BLaER1 (cell line): ENCODE data around the gene PRSS50.

Source experiments
- H3K27ac ChIP-seq: shearing (Covaris generic); formaldehyde crosslinking; 2 replicates; pipeline ENCODE4 v1.8.1; 2022
- H3K27me3 ChIP-seq: shearing (Covaris generic); formaldehyde crosslinking; 2 replicates; pipeline ENCODE4 v1.8.1; 2022
- H3K36me3 ChIP-seq: shearing (Covaris generic); formaldehyde crosslinking; 2 replicates; pipeline ENCODE4 v1.8.1; 2022
- H3K4me1 ChIP-seq: shearing (Covaris generic); formaldehyde crosslinking; 2 replicates; pipeline ENCODE4 v1.8.1; 2022
- H3K4me2 ChIP-seq: shearing (Covaris generic); formaldehyde crosslinking; 2 replicates; pipeline ENCODE4 v1.8.1; 2022
- H3K4me3 ChIP-seq: shearing (Covaris generic); formaldehyde crosslinking; 2 replicates; pipeline ENCODE4 v1.8.1; 2022
- H3K9ac ChIP-seq: shearing (Covaris generic); formaldehyde crosslinking; 2 replicates; pipeline ENCODE4 v1.8.1; 2022
- H3K9me3 ChIP-seq: shearing (Covaris generic); formaldehyde crosslinking; 2 replicates; pipeline ENCODE4 v1.8.1; 2022
- H4K20me1 ChIP-seq: shearing (Covaris generic); formaldehyde crosslinking; 2 replicates; pipeline ENCODE4 v1.8.1; 2022
- Cebpa-rat ChIP-seq: shearing (Covaris generic); IDR thresholded peaks from 2 replicates; pipeline ENCODE4 v1.8.1; 2022

The PRSS50 gene

DNA sequence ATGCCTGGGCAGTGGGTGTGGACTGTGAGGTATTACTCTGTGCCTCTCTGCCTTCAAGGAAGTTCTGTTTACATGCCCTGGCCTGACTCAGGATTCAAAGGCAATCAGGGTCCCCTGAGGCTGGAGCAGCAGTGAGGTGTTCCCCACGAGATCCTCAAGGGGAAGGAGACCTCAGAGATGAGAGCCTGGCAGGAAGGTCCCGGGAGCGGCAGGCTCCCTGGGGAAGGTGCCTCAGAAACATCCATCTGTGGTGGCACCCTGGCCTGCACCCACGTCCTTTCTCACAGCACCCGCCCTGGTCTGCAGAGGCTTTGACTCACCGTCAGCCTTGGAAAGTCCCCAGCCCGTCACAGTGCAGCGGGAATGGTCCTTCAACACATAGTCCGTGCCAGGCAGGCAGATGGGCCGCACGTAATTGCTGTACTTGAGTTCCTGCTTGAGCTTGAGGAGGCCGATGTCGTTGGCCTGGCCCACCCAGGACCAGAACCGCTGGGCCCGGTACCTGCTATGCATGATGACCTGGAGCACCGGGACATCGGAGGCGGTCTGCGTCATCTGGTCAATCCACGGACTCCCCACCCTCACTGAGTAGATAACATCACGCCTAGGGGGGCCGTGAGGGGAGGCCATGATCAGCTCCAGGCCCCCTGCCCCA lies 3.6 kb downstream of the PRSS50 start:
- Histone ChIP-seq H3K27ac (peak overlapping the region; percentile 55), H3K9me3 (no peaks in the 10 kb centered on the region), H3K9ac (no peak overlapping the region; the same call in 1 of the 2 replicates), H3K4me1 (peaks cover 42% of the 10 kb centered on the region), H3K4me2 (peak overlapping the region; percentile 57), H4K20me1 (no peaks in the 10 kb centered on the region), H3K36me3 (0 out of 2 replicates have a peak, but pooled peaks cover 7% of the 10 kb centered on the region), H3K4me3 (no peak overlapping the region), H3K27me3 (no peaks in the 10 kb centered on the region)
- no peak for TF ChIP-seq Cebpa-rat

DNA sequence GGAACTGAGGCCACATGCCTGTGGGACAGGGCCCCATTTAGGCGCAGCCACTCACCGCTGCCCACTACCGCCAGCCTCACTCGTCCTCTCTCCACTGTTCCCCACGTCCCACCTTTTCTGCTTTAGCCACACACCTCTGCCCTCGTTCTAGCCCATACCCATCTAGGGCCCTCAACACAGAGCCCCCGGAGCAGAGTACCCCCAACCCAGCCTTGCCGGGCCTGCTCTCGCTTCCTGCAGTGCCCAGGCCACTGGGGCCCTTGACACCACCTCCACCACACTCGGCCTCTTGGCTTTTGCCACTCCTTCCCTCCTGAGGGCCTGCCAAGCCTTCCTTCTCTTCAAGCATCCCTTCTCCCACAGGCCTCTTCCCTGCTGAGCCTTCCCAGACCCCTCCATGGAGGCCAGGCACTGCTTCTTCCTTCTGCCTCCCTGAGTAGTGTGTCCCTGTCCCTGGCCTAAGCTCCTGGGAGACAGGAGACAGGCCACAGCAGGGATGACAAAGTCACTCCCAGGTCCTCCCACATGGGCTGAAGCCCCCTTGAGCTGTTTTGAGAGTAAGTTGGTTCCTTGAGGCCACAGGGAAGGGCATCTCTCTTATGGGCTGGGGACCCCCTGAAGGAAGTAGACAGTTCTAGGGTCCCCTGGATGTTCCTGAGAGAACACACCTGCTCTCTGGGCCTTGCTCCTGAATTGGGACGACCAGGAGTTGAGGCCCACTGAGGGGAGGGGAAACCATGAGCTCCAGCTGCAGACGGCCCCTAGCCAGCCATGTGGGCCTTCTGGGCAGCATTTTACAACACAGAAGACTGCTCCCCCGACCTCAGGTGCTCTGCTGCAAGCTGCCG lies 4.4 kb downstream of the PRSS50 start:
- no peaks in the 10 kb centered on the region for H3K27me3 ChIP-seq
- no peak for TF ChIP-seq Cebpa-rat
- H3K9ac ChIP-seq, result no peak overlapping the region; the same call in 1 of the 2 replicates
- H4K20me1 ChIP-seq, result no peaks in the 10 kb centered on the region
- H3K4me3 ChIP-seq, result no peak overlapping the region
- H3K27ac ChIP-seq, result peak overlapping the region; percentile 55
- peak overlapping the region; percentile 57 for H3K4me2 ChIP-seq
- no peaks in the 10 kb centered on the region for H3K9me3 ChIP-seq
- H3K36me3 ChIP-seq, result 0 out of 2 replicates have a peak, but pooled peaks cover 7% of the 10 kb centered on the region
- H3K4me1 ChIP-seq, result peaks cover 49% of the 10 kb centered on the region

DNA sequence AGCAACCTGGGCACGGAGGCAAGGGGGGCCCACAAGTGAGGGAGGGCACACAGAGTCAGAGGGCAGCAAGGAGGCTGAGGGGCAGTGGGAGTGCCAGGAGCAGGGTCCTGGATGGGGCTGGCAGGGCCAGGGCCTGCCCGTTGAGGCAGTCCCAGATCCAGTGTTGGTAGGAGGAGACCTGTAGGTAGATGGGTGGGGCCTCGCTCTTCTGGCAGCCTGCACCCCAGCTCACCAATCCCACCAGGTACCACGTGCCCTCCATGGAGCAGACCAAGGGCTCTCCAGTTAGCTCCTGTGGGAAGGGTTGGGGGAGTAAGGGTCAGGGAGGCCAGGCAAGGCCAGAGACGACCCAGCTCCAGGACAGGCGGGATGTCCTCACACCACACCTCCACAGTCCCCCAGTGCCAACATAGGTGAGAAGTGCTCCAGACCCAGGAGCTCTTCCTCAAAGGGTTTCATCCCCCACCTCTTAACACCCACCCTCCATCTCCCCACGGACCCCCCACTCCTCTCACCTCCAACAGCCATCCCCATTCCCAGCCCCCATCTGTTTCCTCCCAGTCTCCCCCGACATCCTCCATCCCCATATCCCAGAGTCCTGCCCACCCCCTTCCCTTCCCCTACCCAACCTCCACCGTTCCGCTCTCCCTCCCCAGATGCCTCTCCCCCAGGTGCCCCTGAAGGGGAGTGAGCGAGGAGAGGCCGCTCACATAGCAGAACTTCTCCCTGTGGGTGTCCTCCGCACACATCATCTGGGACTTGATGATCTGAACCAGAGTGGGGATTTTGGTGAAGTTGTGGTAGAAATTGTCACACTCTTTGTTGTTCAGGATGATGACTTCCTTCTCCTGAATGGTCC lies 5.2 kb downstream of the PRSS50 start:
- Histone ChIP-seq H3K4me2 (peak overlapping the region; percentile 57; the same call in 1 of the 2 replicates), H3K36me3 (0 out of 2 replicates have a peak, but pooled peaks cover 7% of the 10 kb centered on the region), H3K27ac (peak overlapping the region; percentile 55; the same call in 1 of the 2 replicates), H4K20me1 (no peaks in the 10 kb centered on the region), H3K9me3 (no peaks in the 10 kb centered on the region), H3K4me1 (peaks cover 55% of the 10 kb centered on the region), H3K27me3 (no peaks in the 10 kb centered on the region), H3K9ac (no peak overlapping the region), H3K4me3 (no peak overlapping the region)
- no peak for TF ChIP-seq Cebpa-rat

DNA sequence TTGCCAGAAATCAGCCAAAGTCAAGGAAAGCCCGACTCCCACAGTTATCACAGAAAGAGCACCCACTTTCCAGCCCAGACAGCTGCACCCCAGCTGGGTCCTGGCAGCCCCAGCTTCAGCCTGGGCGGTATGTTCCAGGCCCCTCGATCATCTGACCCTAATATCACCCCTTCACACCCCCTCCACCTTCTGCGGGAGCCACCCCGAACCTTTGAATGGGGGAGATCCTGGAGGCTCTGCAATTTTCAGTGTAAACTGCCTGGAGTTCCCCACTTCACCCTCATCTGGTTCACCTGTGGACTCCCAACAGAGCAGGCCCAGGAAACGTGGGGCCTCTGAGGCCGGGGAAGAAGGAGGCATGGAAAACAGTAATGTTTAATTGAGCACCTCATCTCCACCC lies 5.9 kb downstream of the PRSS50 start:
- H4K20me1 ChIP-seq, result no peaks in the 10 kb centered on the region

DNA sequence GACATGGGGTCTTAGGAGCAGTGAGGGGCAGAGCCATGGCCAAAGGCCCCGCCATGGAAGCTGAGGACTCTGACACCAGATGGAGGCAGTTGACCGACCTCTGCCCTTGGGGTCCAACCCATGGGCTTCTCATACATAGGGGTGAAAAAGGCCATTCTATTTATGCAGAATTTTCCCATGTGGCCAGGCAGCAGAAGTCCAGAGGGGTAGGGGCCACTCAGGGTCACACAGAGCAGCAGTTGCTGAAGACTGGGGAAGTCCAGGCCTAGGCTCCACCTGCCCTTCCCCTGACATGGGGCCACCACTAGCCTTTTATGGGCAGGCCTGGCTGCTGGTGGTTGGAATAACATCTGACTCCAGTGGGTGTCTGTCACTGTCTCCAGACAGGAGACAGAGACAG lies 6.4 kb downstream of the PRSS50 start:
- no peak overlapping the region for H3K9ac ChIP-seq
- no peaks in the 10 kb centered on the region for H3K27me3 ChIP-seq
- no peaks in the 10 kb centered on the region for H4K20me1 ChIP-seq
- no peaks in the 10 kb centered on the region for H3K9me3 ChIP-seq
- H3K36me3 ChIP-seq, result 0 out of 2 replicates have a peak, but pooled peaks cover 7% of the 10 kb centered on the region
- no peak for TF ChIP-seq Cebpa-rat
- no peak overlapping the region for H3K4me3 ChIP-seq
- H3K4me2 ChIP-seq, result no peak overlapping the region
- no peak overlapping the region for H3K27ac ChIP-seq
- peaks cover 58% of the 10 kb centered on the region for H3K4me1 ChIP-seq

More for the DNA sequence above, 5.9 kb downstream of the PRSS50 start:
- no peak for TF ChIP-seq Cebpa-rat
- H3K9me3 ChIP-seq, result no peaks in the 10 kb centered on the region
- H3K27ac ChIP-seq, result no peak overlapping the region
- 0 out of 2 replicates have a peak, but pooled peaks cover 7% of the 10 kb centered on the region for H3K36me3 ChIP-seq
- no peak overlapping the region for H3K4me2 ChIP-seq
- H3K4me3 ChIP-seq, result no peak overlapping the region
- no peak overlapping the region for H3K9ac ChIP-seq
- peaks cover 58% of the 10 kb centered on the region for H3K4me1 ChIP-seq
- no peaks in the 10 kb centered on the region for H3K27me3 ChIP-seq

DNA sequence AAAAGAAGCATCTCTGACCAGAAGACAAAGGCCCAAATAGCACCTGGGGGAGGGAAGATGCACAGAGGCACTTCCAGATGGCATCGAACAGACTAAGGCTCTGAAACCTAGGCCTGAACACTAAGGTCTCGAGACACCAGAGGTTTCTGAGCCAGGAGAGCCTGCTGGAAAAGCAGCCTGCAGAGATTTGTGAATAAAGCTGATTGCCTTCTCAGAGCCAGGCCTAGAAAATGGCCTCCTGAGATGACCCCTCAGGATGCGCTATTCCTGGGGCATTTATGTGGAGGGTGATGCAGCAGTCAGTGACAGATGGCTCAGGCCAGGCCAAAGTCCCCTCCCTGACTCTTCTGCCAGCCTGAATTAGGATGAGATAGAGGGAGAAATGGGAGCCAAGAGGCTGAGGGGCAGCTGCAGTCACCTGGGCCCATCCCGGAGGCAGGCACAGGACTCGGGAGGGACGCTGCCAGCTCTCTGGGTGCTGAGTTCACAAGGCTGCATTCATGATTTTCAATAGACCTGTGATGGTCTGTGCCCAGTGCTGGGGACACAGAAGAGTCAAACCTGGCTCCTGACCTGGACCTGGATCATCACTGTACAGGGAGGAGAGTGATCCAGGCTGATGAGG lies 6.9 kb downstream of the PRSS50 start:
- Histone ChIP-seq H3K36me3 (0 out of 2 replicates have a peak, but pooled peaks cover 7% of the 10 kb centered on the region), H3K9ac (no peak overlapping the region), H3K4me1 (peaks cover 61% of the 10 kb centered on the region), H3K9me3 (no peaks in the 10 kb centered on the region), H3K27me3 (no peaks in the 10 kb centered on the region), H3K4me2 (no peak overlapping the region), H3K27ac (no peak overlapping the region), H4K20me1 (no peaks in the 10 kb centered on the region), H3K4me3 (no peak overlapping the region)
- TF ChIP-seq Cebpa-rat, result no peak

DNA sequence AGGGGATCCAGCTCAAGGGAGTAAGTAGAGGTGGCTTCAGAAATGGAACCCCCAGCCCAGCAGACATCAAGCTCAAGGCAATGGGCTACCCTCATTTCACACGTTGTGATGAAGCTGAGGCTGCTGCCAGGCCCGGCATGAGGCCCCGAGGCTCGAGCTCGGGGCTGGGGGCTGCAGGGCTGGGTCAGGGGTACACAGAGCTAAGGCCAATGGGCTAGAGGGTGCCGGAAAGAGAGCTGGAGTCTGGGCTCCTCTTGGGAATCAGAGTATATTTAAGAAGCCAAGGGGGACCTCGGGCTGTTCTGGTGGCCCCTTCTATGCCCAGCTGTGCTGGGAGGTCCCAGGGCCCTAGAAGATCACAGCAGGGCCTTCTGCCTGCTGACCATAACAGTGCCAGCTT lies 7.4 kb downstream of the PRSS50 start:
- Histone ChIP-seq H3K9me3 (no peaks in the 10 kb centered on the region), H3K9ac (no peak overlapping the region), H3K4me3 (no peak overlapping the region), H3K27me3 (no peaks in the 10 kb centered on the region), H3K27ac (no peak overlapping the region), H3K4me2 (no peak overlapping the region), H4K20me1 (no peaks in the 10 kb centered on the region), H3K4me1 (peaks cover 61% of the 10 kb centered on the region), H3K36me3 (0 out of 2 replicates have a peak, but pooled peaks cover 7% of the 10 kb centered on the region)
- no peak for TF ChIP-seq Cebpa-rat

DNA sequence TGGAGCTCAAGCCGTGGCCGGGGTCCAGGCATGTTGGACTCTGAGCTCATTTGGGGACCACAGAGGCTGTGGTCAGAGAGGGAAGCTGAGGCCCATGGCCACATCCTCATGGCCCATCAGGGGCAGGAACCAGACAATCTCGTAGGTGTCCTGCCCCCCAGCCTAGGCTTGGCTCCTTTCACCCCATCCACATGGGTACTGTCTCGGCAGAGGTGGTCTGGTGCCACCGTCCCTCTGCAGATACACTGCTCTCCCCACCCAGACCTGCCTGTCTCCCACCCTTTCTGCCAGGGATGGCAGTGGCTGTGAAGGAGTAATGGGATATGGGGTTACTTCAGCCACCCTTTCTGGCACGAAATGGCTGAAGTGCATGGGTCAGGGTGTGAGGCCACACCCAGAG lies 7.9 kb downstream of the PRSS50 start:
- 0 out of 2 replicates have a peak, but pooled peaks cover 7% of the 10 kb centered on the region for H3K36me3 ChIP-seq
- no peak overlapping the region for H3K9ac ChIP-seq
- H3K4me1 ChIP-seq, result peaks cover 59% of the 10 kb centered on the region
- no peak overlapping the region for H3K27ac ChIP-seq
- no peak overlapping the region for H3K4me3 ChIP-seq
- H3K4me2 ChIP-seq, result no peak overlapping the region
- TF ChIP-seq Cebpa-rat, result no peak
- H3K9me3 ChIP-seq, result no peaks in the 10 kb centered on the region
- H3K27me3 ChIP-seq, result no peaks in the 10 kb centered on the region
- H4K20me1 ChIP-seq, result no peaks in the 10 kb centered on the region

DNA sequence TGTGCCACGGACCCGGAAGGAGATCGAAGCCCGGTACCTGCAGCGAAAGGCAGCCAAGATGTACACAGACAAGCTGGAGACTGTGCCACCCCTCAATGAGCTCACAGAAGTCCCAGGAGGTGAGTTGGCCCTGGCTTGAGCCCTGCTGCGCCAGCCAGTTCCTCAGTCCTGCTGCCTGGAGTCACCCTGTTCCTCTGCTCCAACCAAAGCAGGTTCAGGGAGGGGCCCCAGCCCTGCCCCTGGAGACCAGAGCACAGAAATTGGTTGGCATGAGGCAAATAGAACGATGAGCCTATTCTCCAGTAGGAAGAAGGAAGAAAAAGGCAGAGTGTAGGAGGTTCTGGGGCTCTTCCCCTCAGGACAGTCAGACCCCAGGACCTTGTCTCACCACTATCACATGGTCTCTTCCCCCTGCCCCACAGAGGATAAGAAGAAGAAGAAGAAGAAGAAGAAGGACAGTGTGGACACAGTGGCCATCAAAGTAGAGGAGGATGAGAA lies 8.5 kb downstream of the PRSS50 start:
- Histone ChIP-seq H3K9me3 (no peaks in the 10 kb centered on the region), H3K4me2 (no peak overlapping the region), H3K4me3 (no peak overlapping the region), H3K36me3 (0 out of 2 replicates have a peak, but pooled peaks cover 7% of the 10 kb centered on the region), H3K9ac (no peak overlapping the region), H3K27ac (no peak overlapping the region), H3K4me1 (peaks cover 54% of the 10 kb centered on the region), H4K20me1 (no peaks in the 10 kb centered on the region), H3K27me3 (no peaks in the 10 kb centered on the region)
- no peak for TF ChIP-seq Cebpa-rat
